Pons (tissue), 1 donor: ENCODE results near the gene ALAS1.

Experiments
- DNase-seq: peaks from one replicate; pipeline ENCODE4 v3.0.0-alpha.2; 2016; ENCODE audit warnings: low spot score

The ALAS1 gene

GRCh38 chr3:52249683-52250082, 51.7 kb downstream of the ALAS1 start:
- no peak for DNase-seq

- no peak for DNase-seq
Observed at GRCh38 chr3:52250122-52250521, 52.2 kb downstream of the ALAS1 start.

DNA sequence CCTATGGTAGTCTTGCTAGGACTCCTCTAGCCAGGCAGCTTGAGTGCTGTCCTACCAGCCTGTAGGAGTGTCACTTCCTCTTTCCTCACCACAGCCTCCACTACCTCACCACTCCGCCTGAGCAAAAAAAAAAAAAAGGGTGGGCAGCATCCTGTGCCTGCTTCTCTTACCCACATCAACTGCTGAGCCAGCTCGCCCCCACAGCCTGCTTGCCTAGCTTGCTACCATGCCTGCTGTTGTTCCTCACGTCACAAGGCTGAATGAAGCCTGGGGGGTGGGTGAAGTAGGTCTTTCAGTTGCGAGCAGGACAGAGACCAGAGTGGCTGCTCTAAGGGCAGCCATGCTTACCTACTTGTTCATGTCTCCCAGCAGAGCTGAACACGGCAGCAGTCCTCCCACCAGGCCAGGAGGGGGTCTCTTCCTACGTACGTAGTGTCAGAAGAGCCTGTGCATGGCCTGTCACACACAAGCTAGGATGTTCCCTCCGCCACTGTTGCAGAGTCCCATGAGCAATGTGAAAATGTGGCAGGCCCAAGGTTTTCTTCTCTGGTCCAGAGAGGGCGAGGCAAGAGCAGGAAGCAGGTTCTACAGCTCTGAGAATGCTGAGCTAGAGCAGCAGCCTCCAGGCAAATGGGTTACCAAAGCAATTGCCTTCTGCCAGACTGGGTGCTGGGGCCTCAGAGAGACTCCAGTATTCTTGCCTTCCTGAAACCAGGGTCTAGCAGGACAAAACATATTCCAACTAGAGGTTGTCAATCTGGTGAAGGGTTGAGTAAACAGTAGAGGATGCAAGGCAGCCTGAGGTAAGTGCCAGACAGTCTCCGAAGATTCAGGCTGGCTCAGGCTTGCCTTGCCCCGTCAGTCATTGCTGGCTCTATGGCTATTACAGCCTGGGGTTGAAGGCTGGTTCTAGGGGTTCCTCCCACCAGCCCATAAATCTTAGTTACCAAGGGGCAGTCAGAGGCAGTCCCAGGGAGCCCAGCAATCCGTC, 55.6 kb downstream of the ALAS1 start:
- peak; percentile 69 for DNase-seq

DNA sequence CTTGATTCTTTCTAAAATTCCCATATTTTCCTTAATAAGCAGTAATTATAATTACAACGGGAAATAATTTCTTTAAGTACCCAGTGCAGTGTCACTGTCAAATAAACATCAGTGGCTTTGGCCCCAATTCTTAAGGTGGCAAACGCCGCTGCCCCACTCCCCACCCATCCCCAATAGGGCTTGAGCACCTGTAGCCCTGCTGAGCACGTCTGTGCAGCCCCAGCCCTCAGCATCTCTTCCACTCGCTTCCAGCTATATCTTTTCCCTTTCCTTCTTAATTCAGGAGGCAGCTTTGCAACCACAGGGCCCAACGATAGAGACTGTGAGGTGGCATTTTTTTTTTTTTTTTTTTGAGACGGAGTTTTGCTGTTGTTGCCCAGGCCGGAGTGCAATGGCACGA, 56.6 kb downstream of the ALAS1 start:
- no peak for DNase-seq

DNA sequence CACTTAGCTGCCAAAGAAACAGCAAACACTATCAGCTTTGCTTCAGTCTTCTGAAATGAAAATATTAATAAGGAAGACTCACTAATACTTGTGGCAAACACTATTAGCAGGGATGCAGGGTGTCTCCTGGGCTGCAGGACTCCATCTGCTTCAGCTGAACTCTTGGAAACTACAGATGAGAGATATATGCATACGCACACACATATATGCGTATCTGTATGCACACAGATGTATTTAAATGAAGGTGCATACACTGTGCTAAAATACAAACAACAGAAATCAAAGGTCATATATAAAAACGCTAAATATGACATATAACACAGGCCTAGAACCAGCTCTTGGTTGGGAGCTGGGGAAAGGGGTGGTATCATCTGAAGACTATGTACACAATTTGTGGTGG, 58.2 kb downstream of the ALAS1 start:
- DNase-seq = no peak

DNA sequence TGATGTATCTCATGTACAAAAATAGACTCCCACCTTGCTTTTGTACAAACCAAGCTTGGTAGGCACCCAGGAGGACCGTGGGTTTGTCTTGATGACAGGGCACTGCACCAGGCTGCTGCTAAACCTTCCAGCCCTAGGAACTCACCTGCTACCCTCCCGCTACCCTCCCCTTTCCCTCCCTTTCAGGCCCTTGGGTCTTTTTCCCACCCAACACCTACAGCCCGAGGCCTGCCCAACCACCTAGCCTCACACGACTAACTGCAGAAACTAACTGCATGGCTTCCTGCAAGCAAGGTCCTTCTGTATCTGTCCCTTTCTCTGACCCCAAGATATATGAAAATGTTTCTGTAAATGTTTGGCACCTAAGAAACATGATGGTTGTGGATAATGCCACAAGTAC, 58.7 kb downstream of the ALAS1 start:
- DNase-seq = no peak

GRCh38 chr3:52257911-52258310, 60.0 kb downstream of the ALAS1 start:
- DNase-seq = no peak

GRCh38 chr3:52259035-52259434, 61.1 kb downstream of the ALAS1 start:
- peak; percentile 55 for DNase-seq

GRCh38 chr3:52259448-52259847, 61.5 kb downstream of the ALAS1 start:
- DNase-seq = no peak

DNA sequence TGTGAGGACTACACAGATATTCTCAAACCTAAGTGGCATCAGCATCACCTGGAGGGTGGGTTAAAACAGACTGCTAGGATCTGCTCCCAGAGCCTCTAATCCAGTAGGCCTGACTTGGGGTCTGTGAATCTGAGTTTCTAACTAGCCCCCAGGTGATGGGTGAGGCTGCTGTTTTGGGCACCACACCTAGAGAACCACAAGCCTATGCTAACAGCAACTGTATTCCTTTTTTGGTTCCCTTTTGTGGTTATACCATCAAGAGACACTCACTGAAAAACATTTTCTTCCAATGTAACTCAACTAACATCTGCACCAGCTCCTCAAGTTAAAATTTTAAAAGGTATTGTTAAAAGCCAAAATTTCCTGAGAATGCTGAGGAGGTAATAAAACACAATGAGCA, 64.5 kb downstream of the ALAS1 start:
- no peak for DNase-seq
